ENCODE data around the gene SDR42E1.
A peak's percentile ranks its signal among the peaks of the same experiment; 100 is the strongest.

Gene SDR42E1

GRCh38 chr16:82031116-82032084, 20.1 kb upstream of the SDR42E1 start:
- peak; percentile 50 for DNase-seq
- in situ Hi-C loops (cut with HindIII; ENCODE audit: low pct_ligation_motif_present, low sequenced_read_pairs), result no loop called here

GRCh38 chr16:82027629-82028064, 16.4 kb upstream of the SDR42E1 start:
- H3K4me3 ChIP-seq (ENCODE audit: low read depth, low read length), result no peak overlapping the region
- H3K36me3 ChIP-seq (replicated peaks), result no peaks in the 10 kb centered on the region
- no peak for DNase-seq
- no peak overlapping the region for H3K27ac ChIP-seq
- TF ChIP-seq, protein P1, sequence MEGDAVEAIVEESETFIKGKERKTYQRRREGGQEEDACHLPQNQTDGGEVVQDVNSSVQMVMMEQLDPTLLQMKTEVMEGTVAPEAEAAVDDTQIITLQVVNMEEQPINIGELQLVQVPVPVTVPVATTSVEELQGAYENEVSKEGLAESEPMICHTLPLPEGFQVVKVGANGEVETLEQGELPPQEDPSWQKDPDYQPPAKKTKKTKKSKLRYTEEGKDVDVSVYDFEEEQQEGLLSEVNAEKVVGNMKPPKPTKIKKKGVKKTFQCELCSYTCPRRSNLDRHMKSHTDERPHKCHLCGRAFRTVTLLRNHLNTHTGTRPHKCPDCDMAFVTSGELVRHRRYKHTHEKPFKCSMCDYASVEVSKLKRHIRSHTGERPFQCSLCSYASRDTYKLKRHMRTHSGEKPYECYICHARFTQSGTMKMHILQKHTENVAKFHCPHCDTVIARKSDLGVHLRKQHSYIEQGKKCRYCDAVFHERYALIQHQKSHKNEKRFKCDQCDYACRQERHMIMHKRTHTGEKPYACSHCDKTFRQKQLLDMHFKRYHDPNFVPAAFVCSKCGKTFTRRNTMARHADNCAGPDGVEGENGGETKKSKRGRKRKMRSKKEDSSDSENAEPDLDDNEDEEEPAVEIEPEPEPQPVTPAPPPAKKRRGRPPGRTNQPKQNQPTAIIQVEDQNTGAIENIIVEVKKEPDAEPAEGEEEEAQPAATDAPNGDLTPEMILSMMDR (IDR thresholded peaks at IDR 0.05; ENCODE audit: low read depth, low read length, missing control alignments), result no peak
- H3K27me3 ChIP-seq (replicated peaks), result no peaks in the 10 kb centered on the region
- in situ Hi-C loops (cut with HindIII; ENCODE audit: low pct_ligation_motif_present, low sequenced_read_pairs), result no loop called here

More at GRCh38 chr16:82031116-82032084, 20.1 kb upstream of the SDR42E1 start:
- Histone ChIP-seq H3K4me3 (ENCODE audit: low read depth, low read length) (no peak overlapping the region), H3K36me3 (replicated peaks) (no peaks in the 10 kb centered on the region), H3K27me3 (replicated peaks) (no peaks in the 10 kb centered on the region), H3K27ac (no peak overlapping the region)
- TF ChIP-seq, protein P1 (IDR thresholded peaks at IDR 0.05; ENCODE audit: low read depth, low read length, missing control alignments), result peak; percentile 67

GRCh38 chr16:82024883-82025282, 13.6 kb upstream of the SDR42E1 start:
- Histone ChIP-seq H3K27me3 (replicated peaks) (no peaks in the 10 kb centered on the region), H3K4me3 (ENCODE audit: low read depth, low read length) (no peak overlapping the region), H3K27ac (no peak overlapping the region), H3K36me3 (replicated peaks) (no peaks in the 10 kb centered on the region)
- in situ Hi-C loops (cut with HindIII; ENCODE audit: low pct_ligation_motif_present, low sequenced_read_pairs), result no loop called here
- TF ChIP-seq, protein P1 (IDR thresholded peaks at IDR 0.05; ENCODE audit: low read depth, low read length, missing control alignments), result no peak
- no peak for DNase-seq

DNA sequence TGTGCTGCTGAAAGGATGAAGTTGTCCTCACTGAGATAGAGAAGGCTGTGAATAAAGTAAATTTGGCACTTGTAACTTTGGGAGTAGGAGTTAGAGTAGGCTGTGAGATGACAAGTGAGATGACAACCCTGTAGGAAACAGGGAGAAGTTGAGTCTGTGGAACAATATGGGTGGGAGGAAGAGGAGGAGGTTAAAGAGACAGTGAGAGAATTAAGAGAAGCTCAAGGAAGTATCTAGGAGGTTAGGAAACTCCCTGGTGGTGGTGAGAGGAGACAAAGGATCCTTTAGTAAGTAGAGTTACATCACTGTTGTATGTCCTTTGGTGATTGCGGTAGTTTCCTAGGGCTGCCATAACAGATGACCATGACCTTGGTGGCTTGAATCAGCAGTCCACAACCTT, 13.0 kb upstream of the SDR42E1 start:
- no peak for DNase-seq
- H3K27me3 ChIP-seq (replicated peaks), result no peaks in the 10 kb centered on the region
- no peaks in the 10 kb centered on the region for H3K36me3 ChIP-seq (replicated peaks)
- TF ChIP-seq, protein P1 (IDR thresholded peaks at IDR 0.05; ENCODE audit: low read depth, low read length, missing control alignments), result no peak
- no peak overlapping the region for H3K27ac ChIP-seq
- in situ Hi-C loops (cut with HindIII; ENCODE audit: low pct_ligation_motif_present, low sequenced_read_pairs), result no loop called here
- no peak overlapping the region for H3K4me3 ChIP-seq (ENCODE audit: low read depth, low read length)

DNA sequence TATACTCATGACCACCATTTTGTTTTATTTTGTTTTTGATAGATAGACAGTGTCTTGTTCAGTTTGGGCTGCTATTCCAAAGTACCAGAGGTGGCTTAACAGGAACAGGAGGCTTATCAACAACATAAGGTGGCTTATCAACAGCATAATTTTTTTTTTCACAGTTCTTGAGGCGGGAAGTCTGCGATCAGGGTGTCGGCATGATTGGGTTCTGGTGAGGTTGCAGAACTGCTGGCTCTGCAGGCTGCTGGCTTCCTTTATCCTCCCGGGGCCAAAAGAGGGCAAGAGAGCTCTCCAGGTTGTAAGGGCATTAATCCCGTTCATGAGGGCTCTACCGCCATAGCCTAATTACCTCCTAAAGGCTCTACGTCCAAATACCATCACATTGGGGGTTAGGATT, 11.9 kb upstream of the SDR42E1 start:
- in situ Hi-C loops (cut with HindIII; ENCODE audit: low pct_ligation_motif_present, low sequenced_read_pairs), result no loop called here
- TF ChIP-seq, protein P1 (IDR thresholded peaks at IDR 0.05; ENCODE audit: low read depth, low read length, missing control alignments), result no peak
- Histone ChIP-seq H3K4me3 (ENCODE audit: low read depth, low read length) (no peak overlapping the region), H3K27ac (no peak overlapping the region), H3K36me3 (replicated peaks) (no peaks in the 10 kb centered on the region), H3K27me3 (replicated peaks) (no peaks in the 10 kb centered on the region)
- DNase-seq, result no peak
